Measurements from ENCODE around the gene UROS. TPM values are rescaled to one million over a fixed set of nuclear protein-coding genes. Genes with fewer than 3 reads are reported as not detected.
A peak's percentile ranks its signal among the peaks of the same experiment; 100 is the strongest.

UROS gene
- polyA plus RNA-seq (2013, experiment 1 of 2): 31.6 TPM
- 32.5 TPM for polyA plus RNA-seq (2013, experiment 2 of 2)

DNA sequence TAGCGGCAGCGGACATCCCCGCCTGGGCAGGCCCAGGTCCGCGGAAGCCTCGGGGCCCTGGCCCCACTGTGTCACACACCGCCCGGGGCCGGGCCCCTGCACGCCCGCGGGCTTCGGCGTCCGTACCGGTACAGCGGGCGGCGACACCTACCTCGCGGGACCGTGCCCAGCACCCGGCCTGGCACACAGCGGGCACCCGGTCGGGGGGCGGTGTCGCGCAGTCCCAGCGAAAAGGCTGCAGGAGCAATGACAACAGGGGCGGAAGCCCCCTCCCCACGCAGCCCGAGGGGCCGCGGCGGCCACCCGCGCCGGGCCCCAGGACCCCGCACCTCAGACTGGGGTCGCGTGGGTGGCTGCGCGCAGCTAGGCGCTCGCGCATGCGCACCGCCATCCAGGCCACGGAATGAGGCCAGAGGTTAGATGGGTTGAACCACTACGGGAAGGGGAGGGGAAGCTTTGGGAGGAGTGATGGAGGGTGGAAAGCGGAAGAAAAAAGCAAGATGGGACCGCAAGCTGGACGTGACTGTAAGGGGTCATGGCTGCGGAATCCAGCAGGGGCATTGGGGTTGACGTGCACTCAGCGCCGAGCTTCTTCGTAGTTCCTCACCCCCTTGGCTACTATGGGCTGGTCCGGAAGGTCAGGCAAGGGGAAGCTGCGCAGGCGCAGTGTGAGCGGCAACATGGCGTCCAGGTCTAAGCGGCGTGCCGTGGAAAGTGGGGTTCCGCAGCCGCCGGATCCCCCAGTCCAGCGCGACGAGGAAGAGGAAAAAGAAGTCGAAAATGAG is at the start of gene UROS, which contains the start of gene BCCIP:
TSS of gene UROS (minus strand) at position 381 of the 785 bp plus-strand sequence. CDS start 6,759 bp downstream, outside the sequence.
TSS of gene BCCIP (plus strand) at position 669 of the 785 bp plus-strand sequence. CDS start at position 681, 12 bp downstream.
- peaks cover 33% of the 10 kb centered on the region for H3K79me2 ChIP-seq (ENCODE audit: control insufficient read depth, insufficient read depth, low read length)
- peak within 1 kb of the TSS; percentile 90 for H3K18ac ChIP-seq (ENCODE audit: low read length)
- peak within 1 kb of the TSS; percentile 89 for H3K4ac ChIP-seq (ENCODE audit: low read depth, low read length)
- peak within 1 kb of the TSS; percentile 59 for H4K5ac ChIP-seq (ENCODE audit: low read length)
- peak within 1 kb of the TSS; percentile 79 for H3K4me2 ChIP-seq (ENCODE audit: low read length)
- H2BK120ac ChIP-seq (ENCODE audit: low read depth, low read length): peak within 1 kb of the TSS; percentile 10
- H3K27ac ChIP-seq (ENCODE audit: low read depth, low read length): no peak within 1 kb of the TSS
- H3K79me1 ChIP-seq (ENCODE audit: low read length): peaks cover 14% of the 10 kb centered on the region
- H3K36me3 ChIP-seq (ENCODE audit: control insufficient read depth, insufficient read depth, low read length): peaks cover 2% of the 10 kb centered on the region
- H3K4me1 ChIP-seq (ENCODE audit: control insufficient read depth, low read depth, low read length): peaks cover 6% of the 10 kb centered on the region
- H2AK5ac ChIP-seq (ENCODE audit: low read length): no peak within 1 kb of the TSS
- peak; percentile 91 for DNase-seq
- H2BK15ac ChIP-seq (replicated peaks; ENCODE audit: low read depth): no peak within 1 kb of the TSS
- H3K4me3 ChIP-seq (ENCODE audit: low read length): peak within 1 kb of the TSS; percentile 97
- peak within 1 kb of the TSS; percentile 28 for H4K8ac ChIP-seq (ENCODE audit: low read depth, low read length)
- peak within 1 kb of the TSS; percentile 35 for H3K23ac ChIP-seq (ENCODE audit: low read length)
- H3K56ac ChIP-seq (ENCODE audit: low read length): peak within 1 kb of the TSS; percentile 98
- WGBS (ENCODE audit: extremely low coverage, insufficient coverage, low lambda C conversion rate): no CpG with 5 or more reads among the region's 74 CpGs
- peak within 1 kb of the TSS; percentile 99 for H2BK5ac ChIP-seq (ENCODE audit: low read length)
- no peaks in the 10 kb centered on the region for H3K27me3 ChIP-seq (ENCODE audit: insufficient read depth, low read length, poor library complexity)
- H3K9ac ChIP-seq (ENCODE audit: low read length): peak within 1 kb of the TSS; percentile 94

- no peaks in the 10 kb centered on the region for H3K27me3 ChIP-seq (ENCODE audit: insufficient read depth, low read length, poor library complexity)
- H2AK5ac ChIP-seq (ENCODE audit: low read length): no peak overlapping the region
- H4K5ac ChIP-seq (ENCODE audit: low read length): no peak overlapping the region
- H2BK15ac ChIP-seq (replicated peaks; ENCODE audit: low read depth): no peak overlapping the region
- H4K8ac ChIP-seq (ENCODE audit: low read depth, low read length): no peak overlapping the region
- H2BK120ac ChIP-seq (ENCODE audit: low read depth, low read length): no peak overlapping the region
- no peaks in the 10 kb centered on the region for H3K79me1 ChIP-seq (ENCODE audit: low read length)
- H3K9ac ChIP-seq (ENCODE audit: low read length): no peak overlapping the region
- H3K4me3 ChIP-seq (ENCODE audit: low read length): no peak overlapping the region
- no peaks in the 10 kb centered on the region for H3K36me3 ChIP-seq (ENCODE audit: control insufficient read depth, insufficient read depth, low read length)
- DNase-seq: no peak
- WGBS (ENCODE audit: extremely low coverage, insufficient coverage, low lambda C conversion rate): no CpG with 5 or more reads among the region's 4 CpGs
- H2BK5ac ChIP-seq (ENCODE audit: low read length): no peak overlapping the region
- no peak overlapping the region for H3K4ac ChIP-seq (ENCODE audit: low read depth, low read length)
- no peaks in the 10 kb centered on the region for H3K79me2 ChIP-seq (ENCODE audit: control insufficient read depth, insufficient read depth, low read length)
- no peak overlapping the region for H3K56ac ChIP-seq (ENCODE audit: low read length)
- no peak overlapping the region for H3K18ac ChIP-seq (ENCODE audit: low read length)
- no peaks in the 10 kb centered on the region for H3K4me1 ChIP-seq (ENCODE audit: control insufficient read depth, low read depth, low read length)
- no peak overlapping the region for H3K23ac ChIP-seq (ENCODE audit: low read length)
- no peak overlapping the region for H3K4me2 ChIP-seq (ENCODE audit: low read length)
- no peak overlapping the region for H3K27ac ChIP-seq (ENCODE audit: low read depth, low read length)
Observed at GRCh38 chr10:125871338-125871737, 48.3 kb upstream of the UROS start.

DNA sequence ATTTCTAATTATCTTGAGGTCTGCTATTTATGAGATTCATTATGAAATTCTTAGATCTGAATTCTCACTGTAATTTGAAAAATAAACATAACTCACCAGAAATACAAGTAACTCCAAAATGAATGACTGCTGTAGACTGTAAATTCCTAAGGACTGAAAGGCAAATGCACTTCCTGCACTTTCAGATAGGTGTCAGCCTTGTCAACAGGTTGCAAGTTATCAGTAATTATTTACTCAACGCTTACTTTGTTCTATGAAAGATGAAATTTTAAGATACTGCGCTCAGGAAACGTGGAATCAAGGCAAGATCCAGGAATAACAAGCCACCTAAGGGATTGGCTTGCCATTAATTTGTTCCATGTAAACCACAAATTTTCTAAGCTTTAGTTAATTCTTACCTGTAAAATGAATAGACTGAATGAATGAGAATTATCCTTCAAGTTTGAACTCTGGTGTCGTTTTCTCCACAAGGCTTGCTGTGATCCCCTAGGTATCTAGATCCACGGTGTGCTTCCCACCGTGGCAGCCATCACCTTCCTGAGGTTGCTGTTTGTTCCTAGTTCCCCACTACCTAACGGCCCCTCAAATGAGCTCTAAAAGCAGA is 45.4 kb upstream of the UROS start:
- no peak overlapping the region for H2BK15ac ChIP-seq (replicated peaks; ENCODE audit: low read depth)
- no CpG with 5 or more reads among the region's 7 CpGs for WGBS (ENCODE audit: extremely low coverage, insufficient coverage, low lambda C conversion rate)
- no peaks in the 10 kb centered on the region for H3K36me3 ChIP-seq (ENCODE audit: control insufficient read depth, insufficient read depth, low read length)

DNA sequence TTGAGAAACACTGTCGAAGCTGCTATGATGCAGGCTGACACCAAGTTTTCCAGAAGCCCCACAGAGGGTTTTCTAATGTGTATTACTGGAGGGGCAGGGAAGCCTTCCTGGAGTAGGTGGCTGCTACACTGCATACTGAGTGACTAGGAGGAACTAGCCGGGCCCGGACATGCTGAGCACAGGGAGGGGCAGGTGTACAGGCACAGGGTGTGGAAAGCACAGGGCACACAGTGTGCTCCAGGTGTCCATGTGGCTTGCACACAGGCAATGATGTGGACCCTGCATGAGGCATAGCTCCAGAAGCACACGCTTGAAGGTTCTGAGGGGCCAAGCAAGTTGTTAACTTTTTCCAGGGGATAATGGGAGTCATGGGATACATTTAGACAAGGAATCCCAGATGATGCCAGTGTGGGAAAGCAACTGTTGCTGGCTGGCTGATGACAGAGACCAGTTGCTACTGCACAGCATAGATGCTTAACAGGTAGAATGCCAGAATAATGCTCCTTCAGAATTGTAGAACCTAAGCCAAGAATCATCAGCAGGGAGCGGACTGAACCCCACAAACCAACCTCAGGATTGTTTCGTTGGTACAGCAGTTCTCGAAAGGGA is 43.5 kb upstream of the UROS start:
- Histone ChIP-seq H3K56ac (ENCODE audit: low read length) (no peak overlapping the region), H3K36me3 (ENCODE audit: control insufficient read depth, insufficient read depth, low read length) (no peaks in the 10 kb centered on the region), H3K23ac (ENCODE audit: low read length) (no peak overlapping the region), H2AK5ac (ENCODE audit: low read length) (no peak overlapping the region), H3K79me2 (ENCODE audit: control insufficient read depth, insufficient read depth, low read length) (no peaks in the 10 kb centered on the region), H4K8ac (ENCODE audit: low read depth, low read length) (no peak overlapping the region), H3K4ac (ENCODE audit: low read depth, low read length) (no peak overlapping the region), H3K27ac (ENCODE audit: low read depth, low read length) (no peak overlapping the region), H3K4me2 (ENCODE audit: low read length) (no peak overlapping the region), H4K5ac (ENCODE audit: low read length) (no peak overlapping the region), H3K18ac (ENCODE audit: low read length) (no peak overlapping the region), H3K27me3 (ENCODE audit: insufficient read depth, low read length, poor library complexity) (no peaks in the 10 kb centered on the region), H2BK15ac (replicated peaks; ENCODE audit: low read depth) (no peak overlapping the region), H3K4me3 (ENCODE audit: low read length) (no peak overlapping the region), H2BK5ac (ENCODE audit: low read length) (no peak overlapping the region), H3K4me1 (ENCODE audit: control insufficient read depth, low read depth, low read length) (no peaks in the 10 kb centered on the region), H2BK120ac (ENCODE audit: low read depth, low read length) (no peak overlapping the region), H3K79me1 (ENCODE audit: low read length) (no peaks in the 10 kb centered on the region), H3K9ac (ENCODE audit: low read length) (no peak overlapping the region)
- no CpG with 5 or more reads among the region's 7 CpGs for WGBS (ENCODE audit: extremely low coverage, insufficient coverage, low lambda C conversion rate)
- DNase-seq: no peak

More for the DNA sequence above, 45.4 kb upstream of the UROS start:
- H3K27me3 ChIP-seq (ENCODE audit: insufficient read depth, low read length, poor library complexity): no peaks in the 10 kb centered on the region
- no peak overlapping the region for H2BK120ac ChIP-seq (ENCODE audit: low read depth, low read length)
- no peak overlapping the region for H3K9ac ChIP-seq (ENCODE audit: low read length)
- H2AK5ac ChIP-seq (ENCODE audit: low read length): no peak overlapping the region
- H4K8ac ChIP-seq (ENCODE audit: low read depth, low read length): no peak overlapping the region
- no peak overlapping the region for H3K4me3 ChIP-seq (ENCODE audit: low read length)
- H3K4ac ChIP-seq (ENCODE audit: low read depth, low read length): no peak overlapping the region
- no peaks in the 10 kb centered on the region for H3K79me2 ChIP-seq (ENCODE audit: control insufficient read depth, insufficient read depth, low read length)
- no peaks in the 10 kb centered on the region for H3K4me1 ChIP-seq (ENCODE audit: control insufficient read depth, low read depth, low read length)
- no peak overlapping the region for H3K18ac ChIP-seq (ENCODE audit: low read length)
- H3K23ac ChIP-seq (ENCODE audit: low read length): no peak overlapping the region
- H4K5ac ChIP-seq (ENCODE audit: low read length): no peak overlapping the region
- no peak overlapping the region for H3K27ac ChIP-seq (ENCODE audit: low read depth, low read length)
- H3K79me1 ChIP-seq (ENCODE audit: low read length): no peaks in the 10 kb centered on the region
- no peak overlapping the region for H3K4me2 ChIP-seq (ENCODE audit: low read length)
- no peak overlapping the region for H3K56ac ChIP-seq (ENCODE audit: low read length)
- peak; percentile 62 for DNase-seq
- H2BK5ac ChIP-seq (ENCODE audit: low read length): no peak overlapping the region

GRCh38 chr10:125865120-125865519 is 42.1 kb upstream of the UROS start:
- no peak overlapping the region for H3K27ac ChIP-seq (ENCODE audit: low read depth, low read length)
- H3K27me3 ChIP-seq (ENCODE audit: insufficient read depth, low read length, poor library complexity): no peaks in the 10 kb centered on the region
- H3K4ac ChIP-seq (ENCODE audit: low read depth, low read length): no peak overlapping the region
- no peak overlapping the region for H3K56ac ChIP-seq (ENCODE audit: low read length)
- no peaks in the 10 kb centered on the region for H3K4me1 ChIP-seq (ENCODE audit: control insufficient read depth, low read depth, low read length)
- no peaks in the 10 kb centered on the region for H3K79me1 ChIP-seq (ENCODE audit: low read length)
- no peak overlapping the region for H4K5ac ChIP-seq (ENCODE audit: low read length)
- H3K4me2 ChIP-seq (ENCODE audit: low read length): no peak overlapping the region
- no peak overlapping the region for H3K9ac ChIP-seq (ENCODE audit: low read length)
- H2AK5ac ChIP-seq (ENCODE audit: low read length): no peak overlapping the region
- no peak overlapping the region for H3K23ac ChIP-seq (ENCODE audit: low read length)
- no peak overlapping the region for H4K8ac ChIP-seq (ENCODE audit: low read depth, low read length)
- H3K4me3 ChIP-seq (ENCODE audit: low read length): no peak overlapping the region
- H3K36me3 ChIP-seq (ENCODE audit: control insufficient read depth, insufficient read depth, low read length): no peaks in the 10 kb centered on the region
- H2BK5ac ChIP-seq (ENCODE audit: low read length): no peak overlapping the region
- DNase-seq: no peak
- H2BK15ac ChIP-seq (replicated peaks; ENCODE audit: low read depth): no peak overlapping the region
- no peak overlapping the region for H3K18ac ChIP-seq (ENCODE audit: low read length)
- H2BK120ac ChIP-seq (ENCODE audit: low read depth, low read length): no peak overlapping the region
- no CpG with 5 or more reads among the region's 3 CpGs for WGBS (ENCODE audit: extremely low coverage, insufficient coverage, low lambda C conversion rate)
- no peaks in the 10 kb centered on the region for H3K79me2 ChIP-seq (ENCODE audit: control insufficient read depth, insufficient read depth, low read length)
